Upper lobe of left lung (tissue), 6 donors: Measurements from ENCODE around the gene CYLD. TPM values are rescaled to one million over a fixed set of nuclear protein-coding genes. Genes with fewer than 3 reads are reported as not detected.

Experiments
- ATAC-seq, 2 donors: fragments of 200-7000 bp; cut with Tn5 transposase; one replicate each; pipeline ENCODE4 v1.9.1; 2022; ENCODE audit warnings: mild to moderate bottlenecking in 2 of 2, moderate library complexity in 2 of 2; ENCODE audit not compliant: low FRiP score in 2 of 2
- DNase-seq, 2 donors: peaks; one replicate each; pipeline ENCODE4 v3.0.0-alpha.2; 2019 to 2020
- H3K27ac ChIP-seq, 4 donors: fragments of 200-600 bp; sonication (generic); one replicate each; pipeline ENCODE4 v1.5.1; 2016 to 2019
- H3K27me3 ChIP-seq, 4 donors: fragments of 200-600 bp; sonication (generic); one replicate each; pipeline ENCODE4 v1.5.1; 2017 to 2019
- H3K36me3 ChIP-seq, 4 donors: fragments of 200-600 bp; sonication (generic); one replicate each; pipeline ENCODE4 v1.5.1; 2016 to 2019
- H3K4me1 ChIP-seq, 4 donors: fragments of 200-600 bp; sonication (generic); one replicate each; pipeline ENCODE4 v1.5.1; 2018 to 2019
- H3K4me3 ChIP-seq, 4 donors: fragments of 200-600 bp; sonication (generic); one replicate each; pipeline ENCODE4 v1.5.1; 2017 to 2019; ENCODE audit warnings: mild to moderate bottlenecking in 2 of 4, moderate library complexity in 1 of 4
- H3K9me3 ChIP-seq, 4 donors: fragments of 200-600 bp; sonication (generic); one replicate each; pipeline ENCODE4 v1.5.1; 2018 to 2019
- CTCF ChIP-seq, 6 experiments: fragments of 450-650 bp in 4 of 6; fragments of 200-600 bp in 2 of 6; sonication (generic) in 2 of 6; IDR thresholded peaks; one replicate each; pipeline ENCODE4 v1.5.1; 2016 to 2019; ENCODE audit warnings: antibody characterized with exemption in 6 of 6
- EP300 ChIP-seq, 4 donors: sonication (generic); formaldehyde crosslinking; IDR thresholded peaks; one replicate each; pipeline ENCODE4 v1.5.1; 2017; ENCODE audit warnings: antibody characterized with exemption in 4 of 4, control low read depth in 2 of 4
- POLR2A ChIP-seq, 4 donors: fragments of 450-650 bp; IDR thresholded peaks; one replicate each; pipeline ENCODE4 v1.5.1; 2016 to 2017; ENCODE audit warnings: antibody characterized with exemption in 4 of 4, mild to moderate bottlenecking in 2 of 4
- POLR2AphosphoS5 ChIP-seq, 2 donors: sonication (generic); formaldehyde crosslinking; IDR thresholded peaks; one replicate each; pipeline ENCODE4 v1.5.1; 2017; ENCODE audit warnings: antibody characterized with exemption in 2 of 2
- WGBS, 2 donors: methylation state at CpG; one replicate each; pipeline ENCODE4 v1.1.5; 2017 to 2018; 5-methylcytosine and 5-hydroxymethylcytosine counted together
- total RNA-seq, 6 donors: library from RNA; depleted of rRNA in 4 of 6; stranded (reverse); fragments of >200 nt in 4 of 6; gene quantifications; one replicate each; pipeline versions ENCODE4 v1.1.0 to v1.2.1, GENCODE V29; 2016 to 2021
- donor health status: DM: no; HTN: no; CAD: no; lungs with moderate emphysema.
- donor health status: DM: no; HTN: yes; CAD: no; lungs with severe emphysema.

CYLD gene
- total RNA-seq, 6 donors from 2014 or later: 25.5 to 72.1 (median 46.1) TPM

DNA sequence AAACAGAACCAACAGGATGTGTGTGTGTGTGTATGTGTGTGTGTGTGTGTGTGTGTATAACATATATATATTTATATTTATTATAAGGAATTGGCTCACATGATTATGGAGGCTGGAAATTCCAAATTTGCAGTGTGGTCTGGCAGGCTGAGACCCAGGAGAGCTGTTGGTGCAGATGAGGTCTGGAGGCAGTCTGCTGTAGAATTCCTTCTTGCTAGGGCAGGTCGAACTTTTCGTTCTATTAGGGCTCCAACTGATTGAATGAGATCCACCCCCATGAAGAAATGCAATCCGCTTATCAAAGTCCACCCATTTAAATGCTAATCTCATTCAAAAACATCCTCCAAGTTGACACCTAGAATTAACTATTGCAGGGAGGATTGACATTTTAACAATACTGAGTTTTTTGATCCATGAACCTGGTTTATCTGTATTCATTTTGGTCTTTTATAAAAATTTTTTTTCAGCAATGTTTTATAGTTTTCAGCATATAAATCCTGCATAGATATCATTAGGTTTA, 85.0 kb downstream of the CYLD start:
- DNase-seq (no peak), ATAC-seq (no peak)
- no peak overlapping the region for H3K4me3 ChIP-seq
- no peak overlapping the region for H3K27ac ChIP-seq
- no peaks in the 10 kb centered on the region for H3K4me1 ChIP-seq
- WGBS, 2 donors: 79 to 91% methylated on average over 3 of the region's 3 CpGs
- no peaks in the 10 kb centered on the region for H3K9me3 ChIP-seq
- no peaks in the 10 kb centered on the region for H3K36me3 ChIP-seq
- H3K27me3 ChIP-seq: no peaks in the 10 kb centered on the region
- no peak for TF ChIP-seq EP300 (IDR thresholded peaks at IDR 0.05)
- no peak for TF ChIP-seq POLR2AphosphoS5 (IDR thresholded peaks at IDR 0.05)
- no peak for TF ChIP-seq CTCF (IDR thresholded peaks at IDR 0.05)
- TF ChIP-seq POLR2A (IDR thresholded peaks at IDR 0.05): no peak

DNA sequence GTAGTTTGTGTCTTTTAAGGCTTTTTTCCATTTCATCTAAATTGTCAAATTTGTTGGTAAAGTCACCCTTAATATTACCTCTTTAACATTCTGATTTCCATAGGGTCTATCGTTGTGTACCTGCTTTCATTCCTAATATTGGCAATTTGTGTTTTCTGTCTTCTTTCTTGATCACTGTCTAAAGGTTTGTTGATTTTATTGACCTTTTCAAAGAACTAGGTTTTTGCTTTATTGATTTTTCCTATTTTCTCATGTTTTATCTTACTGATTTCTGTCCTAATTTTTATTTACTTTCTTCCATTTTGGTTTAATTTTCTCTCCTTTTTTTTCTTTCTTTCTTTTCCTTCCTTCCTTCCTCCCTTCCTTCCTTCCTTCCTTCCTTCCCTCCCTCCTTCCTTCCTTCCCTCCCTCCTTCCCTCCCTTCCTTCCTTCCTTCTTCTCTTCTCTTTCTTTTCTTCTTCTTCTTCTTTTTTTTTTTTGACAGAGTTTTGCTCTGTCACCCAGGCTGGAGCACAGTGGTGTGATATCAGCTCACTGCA, 86.3 kb downstream of the CYLD start:
- TF ChIP-seq CTCF (IDR thresholded peaks at IDR 0.05) (no peak), POLR2A (IDR thresholded peaks at IDR 0.05) (no peak), EP300 (IDR thresholded peaks at IDR 0.05) (no peak), POLR2AphosphoS5 (IDR thresholded peaks at IDR 0.05) (no peak)
- H3K4me1 ChIP-seq: no peaks in the 10 kb centered on the region
- no peak for ATAC-seq
- no peaks in the 10 kb centered on the region for H3K27me3 ChIP-seq
- no peak overlapping the region for H3K4me3 ChIP-seq
- no peak overlapping the region for H3K27ac ChIP-seq
- H3K36me3 ChIP-seq: no peaks in the 10 kb centered on the region
- WGBS, 2 donors: 98 to 100% methylated on average over 1 of the region's 1 CpG
- DNase-seq: no peak
- no peaks in the 10 kb centered on the region for H3K9me3 ChIP-seq

- ATAC-seq (no peak), DNase-seq (no peak)
- no peak overlapping the region for H3K4me3 ChIP-seq
- H3K27me3 ChIP-seq: no peaks in the 10 kb centered on the region
- H3K27ac ChIP-seq: no peak overlapping the region
- no peaks in the 10 kb centered on the region for H3K9me3 ChIP-seq
- no peaks in the 10 kb centered on the region for H3K4me1 ChIP-seq
- WGBS, 2 donors: 95% methylated on average over 5 of the region's 5 CpGs
- TF ChIP-seq POLR2AphosphoS5 (IDR thresholded peaks at IDR 0.05) (no peak), CTCF (IDR thresholded peaks at IDR 0.05) (no peak), EP300 (IDR thresholded peaks at IDR 0.05) (no peak), POLR2A (IDR thresholded peaks at IDR 0.05) (no peak)
- H3K36me3 ChIP-seq: no peaks in the 10 kb centered on the region
Measured at GRCh38 chr16:50830698-50831097, 88.8 kb downstream of the CYLD start.

GRCh38 chr16:50831751-50832150, 89.9 kb downstream of the CYLD start:
- ATAC-seq: no peak
- no peak overlapping the region for H3K4me3 ChIP-seq
- no peak overlapping the region for H3K27ac ChIP-seq
- WGBS, 2 donors: 79 to 85% methylated on average over 1 of the region's 1 CpG
- TF ChIP-seq CTCF (IDR thresholded peaks at IDR 0.05): no peak
- TF ChIP-seq EP300 (IDR thresholded peaks at IDR 0.05): no peak
- no peak for TF ChIP-seq POLR2AphosphoS5 (IDR thresholded peaks at IDR 0.05)
- no peak for TF ChIP-seq POLR2A (IDR thresholded peaks at IDR 0.05)
- no peak for DNase-seq
- no peaks in the 10 kb centered on the region for H3K27me3 ChIP-seq
- no peaks in the 10 kb centered on the region for H3K4me1 ChIP-seq
- H3K9me3 ChIP-seq: no peaks in the 10 kb centered on the region
- no peaks in the 10 kb centered on the region for H3K36me3 ChIP-seq

DNA sequence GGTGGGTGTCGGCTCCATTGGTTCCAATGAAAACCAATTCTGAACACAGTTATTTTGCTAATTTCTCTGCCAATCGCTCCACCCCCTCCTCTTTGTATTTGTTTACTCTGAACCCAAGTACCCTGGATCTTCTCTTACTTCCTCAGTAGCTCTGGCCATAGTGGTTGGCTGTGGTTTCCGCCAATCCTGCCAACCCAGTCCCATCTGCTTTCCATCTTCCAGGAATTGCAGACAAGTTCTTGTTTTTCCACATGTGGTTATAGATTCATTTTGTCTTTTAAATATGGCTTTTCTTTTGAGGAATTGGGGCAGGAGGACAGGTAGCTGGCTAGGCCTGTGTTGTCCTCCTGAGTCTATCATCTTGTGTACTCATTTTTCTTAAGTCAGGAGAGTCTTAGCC, 92.0 kb downstream of the CYLD start:
- no peak for TF ChIP-seq CTCF (IDR thresholded peaks at IDR 0.05)
- TF ChIP-seq EP300 (IDR thresholded peaks at IDR 0.05): no peak
- no peak for TF ChIP-seq POLR2AphosphoS5 (IDR thresholded peaks at IDR 0.05)
- no peak for TF ChIP-seq POLR2A (IDR thresholded peaks at IDR 0.05)
- DNase-seq (no peak), ATAC-seq (no peak)
- Histone ChIP-seq H3K36me3 (no peaks in the 10 kb centered on the region), H3K4me1 (no peaks in the 10 kb centered on the region), H3K27ac (no peak overlapping the region), H3K27me3 (no peaks in the 10 kb centered on the region), H3K9me3 (no peaks in the 10 kb centered on the region), H3K4me3 (no peak overlapping the region)
- WGBS, 2 donors: 90 to 97% methylated on average over 3 of the region's 3 CpGs
